Fibroblast of peridontal ligament (primary cell): Measurements from ENCODE around the gene BRICD5.

Source experiments
- DNase-seq: peaks from one replicate; pipeline ENCODE4 v3.0.0-alpha.2; 2010; ENCODE audit errors: extremely low read depth

The BRICD5 gene

DNA sequence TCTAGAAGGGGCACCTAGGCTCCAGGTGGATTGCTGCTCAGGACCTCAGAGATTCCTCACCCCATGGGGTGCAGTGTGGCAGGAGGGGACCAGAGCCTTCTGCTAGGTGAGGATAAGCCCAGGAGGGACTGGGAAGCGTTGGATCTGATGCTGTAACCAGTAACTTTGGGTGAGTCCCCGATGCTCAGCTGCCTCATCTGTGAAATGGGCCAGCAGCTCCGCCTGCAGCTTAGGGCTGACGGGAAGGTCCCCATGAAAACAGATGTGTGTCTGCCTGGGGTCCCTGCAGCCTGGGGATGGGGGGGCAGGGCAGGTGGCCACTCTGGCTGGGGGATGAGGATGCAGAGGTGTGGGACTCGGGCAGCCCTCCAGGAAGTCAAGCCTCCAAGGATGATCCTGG, 11.6 kb downstream of the BRICD5 start:
- DNase-seq: no peak

DNA sequence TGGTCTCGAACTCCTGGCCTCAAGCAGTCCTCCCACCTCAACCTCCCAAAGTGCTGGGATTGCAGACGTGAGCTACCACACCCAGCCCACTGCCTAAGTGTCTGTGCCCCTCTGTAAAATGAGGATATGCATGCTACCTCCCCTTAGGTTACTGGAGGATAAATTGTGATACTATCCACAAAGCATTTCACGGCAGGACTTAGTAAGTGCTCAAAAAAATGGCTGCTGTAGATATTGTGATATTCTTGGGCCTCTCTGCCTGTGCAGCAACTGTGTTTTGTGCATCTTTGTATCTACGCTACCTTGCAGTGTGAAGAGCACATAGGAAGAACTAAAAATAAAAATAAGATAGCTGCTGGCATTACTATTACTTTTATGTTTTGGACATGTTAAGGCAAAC, 12.4 kb downstream of the BRICD5 start:
- no peak for DNase-seq

DNA sequence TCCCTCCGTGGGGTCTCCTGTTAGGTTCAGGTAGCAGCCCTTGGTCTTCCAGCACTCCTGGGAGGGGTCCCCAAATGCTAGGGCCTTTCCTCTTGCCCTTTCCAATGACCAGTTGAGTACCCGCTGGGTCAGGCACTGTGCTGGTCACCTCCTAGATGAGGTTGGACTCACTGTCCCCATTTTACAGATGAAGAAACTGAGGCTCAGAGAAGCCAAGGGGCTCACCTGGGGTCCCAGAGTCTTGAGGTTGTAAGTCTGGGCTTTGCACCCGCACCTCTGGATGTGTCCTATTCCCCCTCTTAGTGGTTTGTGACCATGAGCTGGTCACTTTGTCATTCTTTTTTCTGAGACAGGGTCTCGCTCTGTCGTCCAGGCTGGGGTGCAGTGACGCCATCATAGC, 12.9 kb downstream of the BRICD5 start:
- no peak for DNase-seq

DNA sequence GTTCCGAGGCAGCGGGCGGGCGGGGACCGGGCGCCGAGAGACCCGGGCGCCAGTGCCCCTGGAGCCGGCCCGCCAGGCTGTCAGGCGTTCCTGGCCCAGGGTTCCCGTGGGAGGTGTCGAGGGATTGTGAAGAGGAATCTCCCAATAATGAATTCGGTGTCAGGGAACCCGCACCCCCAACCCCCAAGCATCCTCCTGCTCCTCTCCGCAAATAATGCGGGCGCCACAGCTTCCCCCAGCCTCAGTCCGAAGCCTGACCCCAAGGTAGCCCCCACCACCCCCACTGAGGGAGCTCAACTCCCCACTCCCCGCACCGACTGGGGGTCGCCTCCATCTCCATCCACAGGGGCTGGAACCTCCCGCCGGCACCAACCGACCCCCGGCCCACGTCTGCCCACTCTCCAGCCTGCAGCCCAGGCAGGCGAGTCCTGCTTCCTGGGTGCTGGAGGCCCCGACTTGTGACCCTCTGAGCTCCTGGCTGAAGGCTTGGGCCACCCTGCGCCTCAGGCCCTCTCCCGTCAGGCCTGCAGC, 13.6 kb downstream of the BRICD5 start:
- DNase-seq: no peak

DNA sequence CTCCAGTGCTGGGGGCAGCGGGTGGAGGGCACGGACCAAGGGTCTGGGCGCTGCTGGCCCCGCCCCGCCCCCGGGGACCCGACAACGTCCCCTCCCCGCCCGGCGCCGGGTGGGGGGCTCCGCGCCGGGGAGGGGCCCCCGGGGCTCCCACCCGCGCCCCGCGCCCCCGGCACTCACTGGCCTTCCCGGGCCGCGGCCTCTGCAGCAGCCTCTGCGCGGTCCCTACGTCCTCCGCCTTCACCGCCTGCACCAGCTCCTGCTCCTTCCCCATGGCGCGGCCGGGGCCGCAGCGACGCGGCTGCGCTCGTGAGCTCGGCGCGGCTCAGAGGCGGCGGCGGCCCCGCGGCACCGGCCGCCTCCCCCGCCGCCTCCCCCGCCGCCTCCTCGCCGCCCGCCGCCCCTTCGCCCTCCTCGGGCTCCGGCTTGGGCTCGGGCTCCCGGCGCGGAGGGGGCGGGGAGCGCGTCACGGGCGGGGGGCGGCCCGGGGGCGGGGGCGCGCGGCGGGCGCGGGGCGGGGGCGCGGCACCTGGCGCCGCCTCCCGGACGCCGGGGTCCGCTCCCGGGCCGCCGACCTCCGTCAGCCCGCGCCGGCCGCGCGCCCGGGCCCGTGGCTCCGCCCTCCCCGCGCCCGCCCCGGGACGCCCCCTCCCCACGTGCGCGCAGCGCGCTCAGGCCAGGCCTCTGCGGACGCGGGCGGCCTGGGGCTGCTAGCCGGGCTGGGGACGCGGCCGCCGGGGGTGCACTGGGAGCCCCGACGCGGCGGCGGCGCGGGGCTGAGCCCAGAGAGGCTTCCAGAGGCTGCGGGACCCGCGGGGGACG, 14.3 kb downstream of the BRICD5 start, which contains the start of gene CASKIN1:
Gene CASKIN1, minus strand, starts transcription at position 444 of the 819 bp plus-strand sequence. Its CDS starts 173 bp downstream, at position 271.
- DNase-seq: no peak

DNA sequence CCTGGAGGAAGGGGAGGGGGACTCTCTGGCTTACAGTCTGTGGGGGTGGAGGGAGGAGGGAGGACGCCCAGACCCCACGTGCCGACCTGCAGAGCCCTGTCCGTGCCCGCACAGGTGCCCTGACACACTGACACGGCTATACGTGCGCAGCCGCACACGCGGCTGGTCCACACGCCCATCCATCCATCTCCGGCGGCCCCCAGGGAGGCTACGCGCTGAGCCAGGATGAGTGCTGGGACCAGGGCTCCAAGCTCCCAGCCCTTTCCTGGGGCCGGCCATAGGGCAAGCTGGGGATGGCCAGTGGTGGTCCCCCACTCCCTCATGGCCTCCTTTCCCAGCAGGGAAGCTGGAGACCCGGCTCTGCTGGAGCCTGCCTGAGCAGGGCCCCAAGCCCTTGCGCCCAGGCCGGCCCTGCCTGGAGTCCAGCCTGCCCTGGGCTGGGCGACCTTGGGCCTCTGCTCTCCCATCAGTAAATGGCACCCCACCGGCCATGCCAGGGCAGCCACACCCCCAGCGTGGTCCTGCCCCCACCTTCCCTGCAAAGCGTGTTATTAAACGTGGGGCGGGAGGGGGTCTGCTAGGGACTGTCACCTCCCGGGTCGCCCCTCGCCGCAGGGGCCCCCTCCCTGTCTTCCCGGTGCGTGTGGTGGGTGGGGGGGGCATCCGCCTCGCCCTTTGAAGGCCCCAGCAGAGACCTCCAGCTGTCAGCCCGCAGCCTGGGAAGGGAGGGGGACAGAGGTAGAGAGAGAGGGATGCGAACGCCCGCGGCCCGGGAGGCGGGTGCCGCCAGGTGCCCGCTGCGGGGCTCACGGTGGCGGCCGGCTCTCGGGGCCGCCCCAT, 15.1 kb downstream of the BRICD5 start:
- no peak for DNase-seq

DNA sequence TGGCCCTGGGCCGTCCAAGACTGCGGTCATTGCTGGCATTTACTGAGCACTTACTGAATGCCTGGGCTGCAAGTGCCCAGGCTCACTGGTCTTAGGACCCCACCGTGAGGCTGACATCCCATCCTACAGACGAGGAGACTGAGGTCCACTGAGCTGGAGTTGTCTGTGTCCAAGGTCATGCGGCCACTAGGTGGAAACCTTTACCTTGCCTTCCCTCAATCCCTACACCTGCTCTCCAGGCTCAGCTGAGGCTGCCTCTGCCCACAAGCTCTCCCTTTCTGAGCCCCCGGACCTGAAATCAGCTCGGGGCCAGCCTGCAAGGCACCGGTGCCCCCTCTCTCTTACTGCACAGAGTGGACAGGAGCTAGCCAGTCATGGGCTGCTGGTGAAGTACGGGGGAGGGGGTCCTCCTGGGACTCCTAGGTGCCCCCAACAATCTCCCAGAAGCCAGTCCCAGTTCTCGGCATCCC, 15.8 kb downstream of the BRICD5 start:
- peak; percentile 29 for DNase-seq

DNA sequence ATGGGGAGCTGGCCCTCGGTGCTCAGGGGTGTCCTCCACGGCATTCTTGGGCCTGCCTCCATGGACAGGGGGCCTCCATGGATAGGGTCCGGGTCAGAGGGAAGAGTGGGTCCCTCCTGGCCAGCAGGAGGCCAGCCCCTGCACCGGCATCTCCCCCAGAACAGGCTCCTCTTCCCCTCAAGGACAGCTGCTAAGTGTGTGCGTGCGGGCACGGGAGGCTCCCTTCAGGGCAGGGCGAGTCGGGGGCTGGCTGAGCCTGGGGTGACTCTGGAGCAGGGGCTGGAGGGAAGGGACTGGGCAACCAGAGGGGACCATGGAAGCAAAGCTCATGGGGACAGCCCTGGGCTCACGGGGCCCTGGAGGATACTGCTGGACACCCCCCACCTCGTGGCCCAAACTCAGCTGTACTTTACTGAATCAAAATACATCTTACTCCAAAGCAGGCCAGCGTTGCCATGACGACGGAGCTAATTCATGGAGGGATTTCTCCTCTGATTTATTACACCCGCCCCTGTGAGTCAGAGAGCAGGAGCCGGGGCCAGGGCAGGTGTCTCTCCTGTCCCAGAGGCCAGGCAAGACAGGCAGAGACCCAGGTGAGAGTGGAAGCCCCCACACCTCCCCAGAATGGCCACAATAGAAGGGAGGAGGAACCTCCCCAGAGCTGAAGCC, 16.4 kb downstream of the BRICD5 start:
- peak; percentile 21 for DNase-seq

DNA sequence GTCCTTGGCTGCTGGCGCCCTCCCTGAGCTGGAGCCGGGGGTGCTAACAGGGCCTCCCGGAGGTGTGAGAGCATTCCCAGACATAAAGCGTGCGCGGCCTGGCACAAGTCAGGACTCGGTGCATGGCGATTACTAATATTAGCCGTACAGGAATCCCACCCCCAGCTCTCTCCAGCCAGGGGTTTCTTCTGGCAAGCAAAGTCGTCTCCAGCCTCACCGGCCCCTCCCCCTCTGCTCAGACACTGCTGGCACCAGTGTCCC, 19.3 kb downstream of the BRICD5 start:
- no peak for DNase-seq

DNA sequence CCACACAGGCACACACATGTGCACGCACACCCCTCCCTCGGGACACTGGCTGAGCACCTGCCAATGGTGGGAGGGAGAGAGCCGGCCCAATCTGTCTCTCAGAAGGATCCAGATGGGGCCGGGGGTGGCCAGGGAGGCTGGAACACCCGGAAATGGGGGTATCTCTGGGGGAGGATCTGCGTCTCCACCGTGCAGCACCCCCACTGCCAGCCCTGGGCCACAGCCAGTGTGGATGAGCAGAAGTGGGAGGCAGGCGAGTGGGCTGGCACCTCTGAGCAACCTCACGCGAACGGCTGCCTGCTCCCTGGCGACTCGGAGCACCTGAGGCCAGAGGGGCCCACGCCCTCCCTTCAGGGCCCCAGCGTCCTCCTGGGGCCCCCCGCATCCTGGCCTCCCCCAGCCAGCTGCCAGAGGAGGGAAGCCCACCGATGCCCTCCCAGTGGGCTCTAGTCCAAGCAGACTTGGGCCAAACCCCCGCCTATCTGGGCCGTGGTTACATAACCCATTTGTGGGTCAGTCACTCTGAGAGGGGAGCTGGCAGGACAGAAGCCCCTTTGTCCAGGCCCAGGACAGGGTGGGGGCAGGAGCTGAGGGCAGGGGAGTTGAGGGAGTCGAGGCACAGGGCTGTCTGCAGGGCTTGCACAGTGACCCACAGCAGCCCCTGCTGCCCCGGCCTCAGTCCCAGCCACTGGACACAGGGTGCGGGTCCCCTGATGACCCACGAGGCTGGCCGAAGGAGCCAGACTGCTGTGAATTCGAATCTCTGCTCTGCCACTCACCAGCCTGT, 19.8 kb downstream of the BRICD5 start:
- no peak for DNase-seq

DNA sequence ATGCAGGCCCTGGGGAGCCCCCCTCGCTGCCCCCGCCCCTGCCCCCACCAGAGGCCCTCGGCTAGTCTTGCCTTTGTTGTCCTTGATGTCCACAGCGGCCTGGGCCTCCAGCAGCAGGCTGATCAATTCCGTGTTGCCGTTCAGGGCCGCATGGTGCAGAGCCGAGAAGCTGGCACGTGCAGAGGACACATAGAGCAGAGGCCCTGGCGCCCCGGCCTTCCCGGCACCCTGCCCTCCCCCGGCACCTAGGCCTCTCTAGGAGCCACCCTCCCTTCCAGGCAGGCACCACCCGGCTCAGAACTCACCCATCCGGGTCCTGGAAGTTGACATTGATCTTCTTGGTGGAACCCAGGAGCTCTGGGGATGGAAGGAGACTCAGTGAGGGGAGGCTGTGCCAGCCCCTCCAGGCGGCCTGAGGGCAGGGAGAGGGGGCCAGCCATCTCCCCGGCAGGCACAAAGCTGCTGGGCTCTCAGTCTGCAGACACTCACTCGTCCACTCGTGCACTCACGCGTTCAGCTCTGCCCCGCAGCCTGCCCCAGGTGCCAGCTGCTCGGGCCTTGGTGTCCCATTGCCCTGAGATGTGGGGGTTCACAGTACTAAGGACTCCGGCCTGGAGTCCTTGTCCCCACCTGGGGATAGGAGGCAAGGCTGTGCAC, 20.5 kb downstream of the BRICD5 start:
- no peak for DNase-seq

DNA sequence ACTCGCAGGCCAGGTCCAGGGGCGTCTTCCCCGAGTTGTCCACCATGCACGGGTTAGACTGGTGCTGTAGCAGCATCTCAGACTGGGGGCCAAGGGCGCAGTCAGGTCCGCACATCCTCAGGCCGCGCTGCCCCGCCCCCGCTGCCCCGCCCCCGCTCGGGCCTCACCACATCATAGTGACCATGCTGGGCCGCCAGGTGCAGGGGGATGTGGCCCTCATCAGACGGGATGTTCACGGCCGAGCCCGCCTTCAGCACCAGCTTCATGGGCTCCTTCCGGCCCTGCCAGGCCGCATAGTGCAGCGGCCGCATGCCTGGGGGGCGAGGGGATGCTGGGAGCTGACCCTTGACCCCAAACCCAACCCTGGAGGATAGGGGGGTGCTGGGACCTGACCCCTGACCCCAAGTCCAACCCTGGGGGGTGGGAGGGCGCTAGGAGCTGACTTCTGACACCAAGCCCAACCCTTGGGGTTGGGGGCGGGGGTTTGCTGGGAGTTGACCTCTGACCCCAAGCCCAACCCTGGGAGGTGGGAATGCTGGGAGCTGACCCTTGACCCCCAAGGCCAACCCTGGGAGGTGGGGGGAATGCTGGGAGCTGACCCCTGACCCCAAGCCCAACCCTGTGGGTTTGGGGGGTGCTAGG, 21.3 kb downstream of the BRICD5 start:
- DNase-seq: no peak

DNA sequence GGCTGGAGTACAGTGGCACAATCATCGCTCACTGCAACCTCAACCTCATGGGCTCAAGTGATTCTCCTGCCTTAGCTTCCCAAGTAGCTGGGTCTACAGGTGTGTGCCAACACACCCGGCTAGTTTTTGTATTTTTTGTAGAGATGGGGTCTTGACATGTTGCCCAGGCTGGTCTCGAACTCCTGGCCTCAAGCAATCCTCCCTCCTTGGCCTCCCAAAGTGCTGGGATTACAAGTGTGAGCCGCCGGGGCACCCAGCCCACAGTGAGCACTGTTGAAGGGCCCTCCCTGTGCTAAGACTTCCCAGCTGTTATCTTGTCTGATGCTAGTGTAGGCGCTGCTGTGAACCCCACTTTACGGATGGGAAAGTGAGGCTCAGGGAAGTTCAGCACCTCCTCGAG, 22.3 kb downstream of the BRICD5 start:
- DNase-seq: no peak

DNA sequence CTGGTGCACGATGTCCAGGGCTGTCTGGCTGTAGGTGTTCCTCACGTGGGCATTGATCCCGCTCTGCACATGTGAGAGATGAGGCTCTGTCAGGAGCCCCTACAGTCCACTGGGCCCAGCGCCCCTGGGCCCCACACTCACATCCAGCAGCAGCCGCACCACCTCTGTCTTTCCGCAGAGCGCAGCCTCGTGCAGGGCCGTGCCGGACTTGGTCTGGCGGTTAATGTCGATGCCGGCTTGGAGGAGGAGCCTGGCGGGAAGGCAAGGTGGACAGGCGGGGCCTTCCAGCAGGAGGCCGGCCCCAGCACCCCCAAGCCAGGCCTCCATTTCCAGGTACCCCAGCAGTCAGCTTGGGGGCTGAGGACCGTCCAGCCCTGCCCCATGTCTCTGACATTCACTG, 23.5 kb downstream of the BRICD5 start:
- DNase-seq: no peak

DNA sequence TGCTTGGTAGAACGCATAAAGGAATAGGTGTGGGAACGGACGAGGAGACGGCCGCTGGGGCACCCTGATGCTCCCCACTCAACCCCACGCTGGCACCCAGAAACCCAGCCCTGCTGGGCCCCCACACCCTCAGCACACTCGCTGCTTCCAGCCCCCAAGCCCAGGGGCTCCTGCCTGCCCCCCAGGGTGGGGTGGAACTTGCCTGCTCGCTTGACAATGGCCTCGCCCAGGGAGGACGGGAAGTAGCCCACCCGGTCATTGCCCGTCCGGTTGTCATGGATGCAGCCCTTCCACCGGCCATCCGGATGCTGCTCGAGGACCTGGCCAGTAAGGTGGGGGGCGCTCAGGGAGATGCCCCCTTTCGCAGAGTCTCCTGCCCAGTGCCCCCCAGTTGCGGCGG, 24.2 kb downstream of the BRICD5 start:
- no peak for DNase-seq

DNA sequence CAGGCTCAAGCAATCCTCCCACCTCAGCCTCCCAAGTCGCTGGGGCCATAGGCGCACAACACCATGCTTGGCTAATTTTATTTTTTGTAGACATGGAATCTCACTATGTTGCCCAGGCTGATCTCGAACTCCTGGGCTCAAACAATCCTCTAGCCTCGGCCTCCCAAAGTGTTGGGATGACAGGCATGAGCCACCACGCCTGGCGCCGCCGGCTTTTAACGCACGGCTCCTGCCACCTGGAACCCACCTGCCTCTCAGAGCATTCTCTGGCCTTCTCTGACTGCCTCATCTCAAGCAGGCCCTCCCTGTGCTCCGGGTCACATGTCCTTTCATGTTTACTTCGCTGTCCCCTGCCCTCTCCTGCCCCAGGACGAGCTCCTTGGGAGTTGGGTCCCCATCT, 24.6 kb downstream of the BRICD5 start:
- DNase-seq: no peak

DNA sequence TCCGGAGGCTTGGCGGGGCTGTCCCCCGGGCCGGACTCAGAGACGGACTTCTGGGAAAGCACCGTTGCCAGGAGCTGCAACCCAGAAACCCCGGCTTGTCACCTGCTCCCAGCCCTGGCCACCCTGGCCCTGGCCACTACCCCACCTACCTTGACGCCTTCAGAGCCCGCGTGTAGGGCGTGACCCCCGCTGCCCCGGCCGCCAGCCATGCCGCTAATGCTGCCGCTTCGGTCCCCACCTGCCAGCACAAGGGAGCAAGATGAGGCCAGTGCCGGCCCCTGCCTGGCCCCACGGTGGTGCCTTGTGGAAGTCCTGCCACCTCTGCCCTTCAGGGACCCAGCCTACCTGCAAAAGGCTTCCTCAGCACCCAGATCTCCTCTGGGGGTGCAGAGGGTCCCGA, 25.7 kb downstream of the BRICD5 start:
- no peak for DNase-seq

DNA sequence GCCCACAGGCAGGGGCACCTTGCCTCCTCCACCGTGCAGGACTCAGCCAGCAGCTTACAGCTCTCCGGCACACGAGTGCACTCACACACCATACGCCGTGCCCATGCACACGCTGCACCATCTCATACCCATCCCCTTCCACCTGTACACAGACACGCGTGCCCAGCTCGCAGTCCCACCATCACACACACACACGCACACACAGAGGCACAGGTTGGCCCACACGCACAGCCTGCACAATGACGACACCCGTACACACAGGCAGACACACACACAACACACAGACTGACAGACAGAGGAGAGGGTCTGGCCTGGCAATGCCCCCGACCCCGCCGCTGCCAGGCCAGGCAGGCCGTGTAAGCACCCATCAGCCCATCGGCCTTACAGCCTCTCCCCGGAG, 26.3 kb downstream of the BRICD5 start:
- no peak for DNase-seq

DNA sequence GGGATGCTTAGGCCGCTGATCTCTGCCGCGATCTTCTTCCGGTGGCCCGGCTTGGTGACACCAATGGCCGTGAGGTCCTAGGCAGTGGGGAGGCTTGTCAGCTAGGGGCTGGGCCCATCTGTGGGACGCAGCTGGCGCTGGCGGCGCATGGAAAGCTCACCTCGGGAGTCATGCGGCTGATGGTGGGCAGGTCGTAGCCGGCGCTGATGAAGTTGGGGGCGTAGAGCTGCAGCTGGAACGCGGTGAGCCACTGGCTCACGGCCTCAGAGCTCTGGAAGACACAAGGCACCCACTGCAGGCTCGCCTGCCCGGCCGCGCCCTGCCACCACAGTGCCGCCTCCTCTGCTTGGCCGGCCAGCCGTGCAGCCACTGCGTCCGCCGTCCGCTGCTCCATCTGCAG, 27.0 kb downstream of the BRICD5 start:
- no peak for DNase-seq

DNA sequence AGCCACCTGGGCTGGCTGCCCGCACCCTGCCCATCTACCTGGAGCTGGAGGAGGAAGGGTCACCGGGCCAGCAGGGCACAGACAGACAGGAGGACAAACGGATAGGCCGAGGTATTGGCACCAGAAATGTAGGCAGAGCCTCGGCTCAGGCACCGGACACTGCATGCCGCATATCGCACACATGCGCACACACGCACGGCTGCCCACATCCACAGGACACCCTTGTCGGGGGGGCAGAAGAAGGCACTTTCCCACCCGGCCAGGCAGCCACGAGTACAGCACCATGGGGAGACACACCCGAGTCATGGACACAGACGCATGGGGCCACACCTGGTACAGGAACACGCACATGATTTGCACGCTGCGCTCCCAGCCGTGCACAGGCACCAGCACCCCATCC, 28.7 kb downstream of the BRICD5 start:
- no peak for DNase-seq
